Measurements from ENCODE around the gene OR5K4. TPM values are rescaled to one million over a fixed set of nuclear protein-coding genes. Genes with fewer than 3 reads are reported as not detected.

The OR5K4 gene
- total and polyA plus RNA-seq, 2 of the 8 experiments (the other 6 are each of a cell fraction or from before 2014, with no cell fraction given) = not detected

- TF ChIP-seq CHD7 (IDR thresholded peaks at IDR 0.05; ENCODE audit: insufficient replicate concordance, low read length) (no peak), NANOG (IDR thresholded peaks at IDR 0.05; ENCODE audit: insufficient read depth, low read depth, low read length, poor library complexity, severe bottlenecking) (no peak), EGR1 (IDR thresholded peaks at IDR 0.05; ENCODE audit: borderline replicate concordance, low read depth, low read length) (no peak), KDM4A (IDR thresholded peaks at IDR 0.05; ENCODE audit: low read depth, low read length, severe bottlenecking) (no peak), CBX8 (IDR thresholded peaks at IDR 0.05; ENCODE audit: borderline replicate concordance, low read depth, low read length) (no peak), GTF2F1 (IDR thresholded peaks at IDR 0.05; ENCODE audit: borderline replicate concordance, low read depth, low read length) (no peak), JUN (IDR thresholded peaks at IDR 0.05; ENCODE audit: low read depth, low read length) (no peak), CTCF (IDR thresholded peaks at IDR 0.05; ENCODE audit: control extremely low read depth in 1 of 3, insufficient read depth in 1 of 3, low read depth in 1 of 3, low read length in 3 of 3) (no peak), POU5F1 (IDR thresholded peaks at IDR 0.05; ENCODE audit: low read depth, low read length) (no peak)
Observed at GRCh38 chr3:98331329-98331728, 22.3 kb upstream of the OR5K4 start (continued).

Measured in H1 (cell line).